Hematopoietic multipotent progenitor cell treated with erythropoietin and hydrocortisone succinate and interleukin-3 and kit ligand, for 4 days (in vitro differentiated cells): ENCODE measurements around the gene SLC6A6.

Experiments
- DNase-seq: peaks from one replicate; pipeline ENCODE4 v3.0.0-alpha.2; 2015

The SLC6A6 gene

GRCh38 chr3:14402304-14402811 lies at the start of gene SLC6A6:
Gene SLC6A6 (plus strand): TSS chr3:14402606. CDS start chr3:14443635, 41,029 bp downstream.
- DNase-seq = peak; percentile 96

- no peak for DNase-seq
Observed at GRCh38 chr3:14353502-14353901, 48.9 kb upstream of the SLC6A6 start.

GRCh38 chr3:14357463-14357862 lies 44.9 kb upstream of the SLC6A6 start:
- no peak for DNase-seq

GRCh38 chr3:14358426-14359211 lies 43.8 kb upstream of the SLC6A6 start:
- DNase-seq = no peak

GRCh38 chr3:14359348-14359747 lies 43.1 kb upstream of the SLC6A6 start:
- DNase-seq = no peak

GRCh38 chr3:14360123-14360881 lies 42.1 kb upstream of the SLC6A6 start:
- DNase-seq = no peak

GRCh38 chr3:14361068-14361677 lies 41.2 kb upstream of the SLC6A6 start:
- DNase-seq = no peak

GRCh38 chr3:14362890-14363289 lies 39.5 kb upstream of the SLC6A6 start:
- no peak for DNase-seq

GRCh38 chr3:14363379-14363778 lies 39.0 kb upstream of the SLC6A6 start:
- DNase-seq = no peak

- no peak for DNase-seq
Observed at GRCh38 chr3:14363991-14364390, 38.4 kb upstream of the SLC6A6 start.

- DNase-seq = no peak
Observed at GRCh38 chr3:14364580-14365292, 37.7 kb upstream of the SLC6A6 start.

GRCh38 chr3:14366248-14366647 lies 36.2 kb upstream of the SLC6A6 start:
- DNase-seq = peak; percentile 51

- DNase-seq = no peak
Observed at GRCh38 chr3:14366915-14367823, 35.2 kb upstream of the SLC6A6 start.

- DNase-seq = no peak
Observed at GRCh38 chr3:14368146-14368545, 34.3 kb upstream of the SLC6A6 start.

- no peak for DNase-seq
Observed at GRCh38 chr3:14368885-14369284, 33.5 kb upstream of the SLC6A6 start.

- no peak for DNase-seq
Observed at GRCh38 chr3:14369675-14370669, 32.4 kb upstream of the SLC6A6 start.

- no peak for DNase-seq
Observed at GRCh38 chr3:14370720-14371572, 31.5 kb upstream of the SLC6A6 start.

GRCh38 chr3:14371573-14372474 lies 30.6 kb upstream of the SLC6A6 start:
- peak; percentile 95 for DNase-seq
